ENCODE data around the gene ARMC9. TPM values are rescaled to one million over a fixed set of nuclear protein-coding genes. Genes with fewer than 3 reads are reported as not detected.

Gene ARMC9
- total RNA-seq, 1 experiment from 2014 or later = 16.4 TPM

GRCh38 chr2:231317579-231317978, 119.1 kb downstream of the ARMC9 start:
- no peak for ATAC-seq
- BruUV-seq (replicated peaks) = no TSS peak
- H4K20me1 ChIP-seq (ENCODE audit: insufficient read depth) = no peaks in the 10 kb centered on the region
- H3K4me3 ChIP-seq (replicated peaks in 1 of 2; ENCODE audit: low read depth in 1 of 2, low read length in 2 of 2) = no peak overlapping the region
- RAD21 ChIA-PET (ENCODE audit: low non-redundant PET in 1 of 2, low total read pairs in 2 of 2, uncharacterized antibody in 2 of 2, unreplicated experiment in 2 of 2) = no interaction called here
- no peaks in the 10 kb centered on the region for H3K27me3 ChIP-seq (ENCODE audit: insufficient read depth, low read length)
- no peak for TF ChIP-seq POLR2AphosphoS5 (IDR thresholded peaks at IDR 0.05; ENCODE audit: low read depth, low read length)
- no peak for TF ChIP-seq ELF1 (IDR thresholded peaks at IDR 0.05; ENCODE audit: borderline replicate concordance, low read depth)
- TF ChIP-seq YY1 (IDR thresholded peaks at IDR 0.05; ENCODE audit: extremely low read depth, insufficient replicate concordance, low read depth, low read length) = no peak
- TF ChIP-seq, protein P1, sequence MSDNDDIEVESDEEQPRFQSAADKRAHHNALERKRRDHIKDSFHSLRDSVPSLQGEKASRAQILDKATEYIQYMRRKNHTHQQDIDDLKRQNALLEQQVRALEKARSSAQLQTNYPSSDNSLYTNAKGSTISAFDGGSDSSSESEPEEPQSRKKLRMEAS (IDR thresholded peaks at IDR 0.05) = no peak
- TF ChIP-seq EGR1 (IDR thresholded peaks at IDR 0.05; ENCODE audit: low read depth) = no peak
- TF ChIP-seq CEBPB (IDR thresholded peaks at IDR 0.05; ENCODE audit: low read depth) = no peak
- TF ChIP-seq ZBTB33 (IDR thresholded peaks at IDR 0.05; ENCODE audit: extremely low read depth, insufficient replicate concordance, low read length) = no peak
- TF ChIP-seq ATF3 (IDR thresholded peaks at IDR 0.05) = no peak
- TF ChIP-seq SP1 (IDR thresholded peaks at IDR 0.05; ENCODE audit: low read depth) = no peak
- no peak for TF ChIP-seq ZFX (IDR thresholded peaks at IDR 0.05)
- TF ChIP-seq JUND (IDR thresholded peaks at IDR 0.05) = no peak
- no peak for TF ChIP-seq RAD21 (IDR thresholded peaks at IDR 0.05; ENCODE audit: low read depth)
- no peak for TF ChIP-seq SRF (IDR thresholded peaks at IDR 0.05; ENCODE audit: low read depth)
- TF ChIP-seq SIN3A (IDR thresholded peaks at IDR 0.05; ENCODE audit: low read depth) = no peak
- TF ChIP-seq EZH2 (IDR thresholded peaks at IDR 0.05) = no peak
- no peak for TF ChIP-seq CTCF (IDR thresholded peaks at IDR 0.05 in 2 of 3, conservative IDR thresholded peaks at IDR 0.05 in 1 of 3; ENCODE audit: borderline replicate concordance in 1 of 3, insufficient read depth in 1 of 3, low read depth in 2 of 3, low read length in 2 of 3)
- no peak for TF ChIP-seq ZNF274 (IDR thresholded peaks at IDR 0.05; ENCODE audit: low read depth, low read length)
- H3K9me3 ChIP-seq (ENCODE audit: control insufficient read depth in 1 of 2, insufficient read depth in 1 of 2, low read depth in 1 of 2, low read length in 2 of 2) = no peaks in the 10 kb centered on the region
- H3K4me2 ChIP-seq (ENCODE audit: low read length) = no peak overlapping the region
- H3K36me3 ChIP-seq (ENCODE audit: control insufficient read depth in 1 of 2, insufficient read depth in 2 of 2, low read length in 2 of 2) = no peaks in the 10 kb centered on the region
- no peaks in the 10 kb centered on the region for H3K9me2 ChIP-seq (ENCODE audit: insufficient read depth)
- POLR2A ChIA-PET = no interaction called here
- H3K79me2 ChIP-seq (ENCODE audit: insufficient read depth, low read length) = no peaks in the 10 kb centered on the region
- H3K27ac ChIP-seq (ENCODE audit: low read depth, low read length) = no peak overlapping the region
- no peak overlapping the region for H3K9ac ChIP-seq (ENCODE audit: low read length)
- intact Hi-C loops (cut with micrococcal nuclease) = no loop called here
- H2AFZ ChIP-seq (ENCODE audit: low read depth, low read length, poor library complexity, severe bottlenecking) = no peak overlapping the region
- DNase-seq (ENCODE audit: low read depth, low spot score) = no peak
- CTCF ChIA-PET = no interaction called here
- H3K4me1 ChIP-seq (ENCODE audit: control insufficient read depth in 1 of 2, insufficient read depth in 2 of 2, low read length in 2 of 2) = no peaks in the 10 kb centered on the region
